HepG2 (cell line): Measurements from ENCODE around the gene ZMIZ1.

Experiments used
- AHDC1 ChIP-seq: sonication (generic); formaldehyde crosslinking; IDR thresholded peaks from 2 replicates; pipeline ENCODE4 v1.5.1; 2020; ENCODE audit warnings: mild to moderate bottlenecking, missing genetic modification reagents, borderline replicate concordance
- CTCF ChIP-seq: sonication (generic); formaldehyde crosslinking; IDR thresholded peaks from 2 replicates; pipeline ENCODE4 v1.5.0; 2020; ENCODE audit warnings: mild to moderate bottlenecking, missing genetic modification reagents, moderate library complexity
- EZH2 ChIP-seq: conservative IDR thresholded peaks from 2 replicates; pipeline ENCODE4 v1.6.1; 2012; ENCODE audit warnings: mild to moderate bottlenecking, low read depth, low read length, moderate library complexity
- KAT7 ChIP-seq: IDR thresholded peaks from 2 replicates; pipeline ENCODE4 v1.6.1; 2018; ENCODE audit warnings: borderline replicate concordance, missing compliant biosample characterization
- PCBP1 ChIP-seq: fragments of 200-400 bp; formaldehyde crosslinking; IDR thresholded peaks from 2 replicates; pipeline ENCODE4 v1.6.1; 2017; ENCODE audit warnings: mild to moderate bottlenecking, low read depth, low read length, borderline replicate concordance
- SOX6 ChIP-seq, 2 experiments: fragments of 450-650 bp in 1 of 2; sonication (generic) in 1 of 2; formaldehyde crosslinking in 1 of 2; IDR thresholded peaks; 2 replicates each; pipeline versions ENCODE4 v1.4.0 to v1.6.1; 2017 to 2020; ENCODE audit warnings: antibody characterized with exemption in 1 of 2, mild to moderate bottlenecking in 1 of 2, missing genetic modification reagents in 1 of 2
- ZNF839 ChIP-seq: sonication (generic); formaldehyde crosslinking; IDR thresholded peaks from 2 replicates; pipeline ENCODE4 v1.4.0; 2020; ENCODE audit warnings: missing genetic modification reagents, mild to moderate bottlenecking, borderline replicate concordance
- ZSCAN31 ChIP-seq: sonication (generic); formaldehyde crosslinking; IDR thresholded peaks from 2 replicates; pipeline ENCODE4 v1.5.0; 2020; ENCODE audit warnings: low read depth, mild to moderate bottlenecking, missing genetic modification reagents
- TF ChIP-seq, protein P1 (sequence below): sonication (generic); formaldehyde crosslinking; IDR thresholded peaks from 2 replicates; pipeline ENCODE4 v1.8.0; 2022; ENCODE audit warnings: mild to moderate bottlenecking, missing genetic modification reagents; ENCODE audit not compliant: insufficient replicate concordance

GRCh38 chr10:79323602-79324001 lies 254.8 kb downstream of the ZMIZ1 start:
- no peak for TF ChIP-seq EZH2
- TF ChIP-seq AHDC1: no peak
- no peak for TF ChIP-seq CTCF (CRISPR knock-in tag)
- TF ChIP-seq KAT7 (CRISPR knock-in tag): no peak
- TF ChIP-seq ZNF839 (CRISPR knock-in tag): no peak
- TF ChIP-seq PCBP1: no peak
- TF ChIP-seq, protein P1, sequence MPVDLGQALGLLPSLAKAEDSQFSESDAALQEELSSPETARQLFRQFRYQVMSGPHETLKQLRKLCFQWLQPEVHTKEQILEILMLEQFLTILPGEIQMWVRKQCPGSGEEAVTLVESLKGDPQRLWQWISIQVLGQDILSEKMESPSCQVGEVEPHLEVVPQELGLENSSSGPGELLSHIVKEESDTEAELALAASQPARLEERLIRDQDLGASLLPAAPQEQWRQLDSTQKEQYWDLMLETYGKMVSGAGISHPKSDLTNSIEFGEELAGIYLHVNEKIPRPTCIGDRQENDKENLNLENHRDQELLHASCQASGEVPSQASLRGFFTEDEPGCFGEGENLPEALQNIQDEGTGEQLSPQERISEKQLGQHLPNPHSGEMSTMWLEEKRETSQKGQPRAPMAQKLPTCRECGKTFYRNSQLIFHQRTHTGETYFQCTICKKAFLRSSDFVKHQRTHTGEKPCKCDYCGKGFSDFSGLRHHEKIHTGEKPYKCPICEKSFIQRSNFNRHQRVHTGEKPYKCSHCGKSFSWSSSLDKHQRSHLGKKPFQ (CRISPR knock-in tag): no peak
- TF ChIP-seq SOX6 (IDR thresholded peaks at IDR 0.05): no peak
- no peak for TF ChIP-seq SOX6 (CRISPR knock-in tag; IDR thresholded peaks at IDR 0.05)
- TF ChIP-seq ZSCAN31: no peak
